Stimulated activated CD4-positive, alpha-beta T cell treated with anti-CD3 and anti-CD28 coated beads, Interleukin-1b, Interleukin-23, amount 100 ng/mL, for 1 hour (primary cell): Measurements from ENCODE around the gene NUP210L.
"Not testable (repeated sequence)": the region's sequence is repeated elsewhere in the genome, so short reads cannot be mapped to it uniquely, and the experiment has no call there.

Source experiments
- DNase-seq, 2 donors: peaks; one replicate each; pipeline ENCODE4 v3.0.0-alpha.2; 2020; ENCODE audit warnings: low read depth in 2 of 2

The NUP210L gene

DNA sequence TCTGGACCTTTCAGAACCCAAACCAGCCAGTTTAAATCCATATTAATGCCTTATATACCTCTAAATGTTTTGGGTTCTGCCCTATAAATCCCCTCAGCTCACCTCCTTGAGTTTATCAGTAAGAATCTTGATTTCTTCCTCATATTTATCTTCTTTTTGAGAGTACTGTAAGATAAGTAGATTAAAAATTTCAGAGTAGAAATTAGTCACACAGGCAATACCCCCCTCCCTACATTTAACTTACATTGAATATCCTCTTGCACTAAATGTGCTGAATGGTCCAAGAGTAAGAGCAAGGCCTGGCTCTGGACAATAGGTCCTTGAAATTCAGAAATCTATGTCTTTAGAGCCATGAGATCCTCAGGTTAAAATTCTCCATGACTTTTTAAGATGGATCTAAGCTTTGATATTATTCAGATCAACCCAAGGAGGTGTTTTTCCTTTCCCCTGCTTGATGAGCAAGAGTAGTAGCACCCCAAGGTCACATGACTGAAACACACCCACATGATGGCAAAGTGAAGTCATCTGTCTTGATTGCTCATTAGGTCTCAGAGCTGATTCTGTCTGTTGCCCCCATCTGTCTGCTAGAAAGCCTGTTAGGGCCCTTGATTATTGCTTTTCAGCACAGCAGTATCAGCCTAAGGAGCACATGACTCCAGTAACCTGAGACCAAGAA is 15.8 kb upstream of the NUP210L start:
- DNase-seq = peak in 1 of 2 donors; percentile 21

DNA sequence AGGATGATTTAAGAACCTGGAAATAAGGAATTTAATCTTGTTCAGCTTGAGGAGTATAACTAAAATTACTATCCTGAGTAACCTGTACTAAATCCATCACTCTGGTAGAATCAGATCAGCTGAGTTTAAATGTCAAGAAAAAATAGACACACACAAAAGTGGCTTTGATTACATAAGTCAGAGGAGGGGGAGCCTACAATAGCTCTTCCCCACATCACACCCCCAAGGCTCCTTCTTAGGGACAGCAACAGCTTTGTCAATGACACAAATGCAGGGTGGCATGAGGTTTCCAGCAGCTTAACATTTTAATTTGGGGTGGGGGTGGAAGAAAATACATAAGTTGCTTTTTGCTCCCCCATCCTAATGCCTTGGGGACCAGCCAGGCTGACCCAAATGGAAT is 12.6 kb upstream of the NUP210L start:
- DNase-seq = no peak

DNA sequence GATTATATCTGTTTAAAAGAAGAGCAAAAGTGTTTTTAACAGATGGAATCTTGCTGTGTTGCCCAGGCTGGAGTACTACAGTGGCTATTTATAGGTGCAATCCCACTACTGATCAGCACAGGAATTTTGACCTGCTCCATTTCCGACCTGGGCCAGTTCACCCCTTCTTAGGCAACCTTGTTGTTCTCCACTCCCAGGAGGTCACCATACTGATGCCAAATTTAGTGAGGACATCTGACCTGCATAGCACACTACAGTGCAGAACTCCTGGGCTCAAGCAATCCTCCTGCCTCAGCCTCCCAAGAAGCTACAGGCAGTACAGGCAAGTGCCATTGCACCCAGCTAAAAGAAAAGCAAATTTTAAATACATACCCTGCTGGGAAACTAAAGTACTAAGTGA is 11.3 kb upstream of the NUP210L start:
- DNase-seq = no peak

GRCh38 chr1:154159554-154159953 is 4.7 kb upstream of the NUP210L start:
- no peak for DNase-seq

DNA sequence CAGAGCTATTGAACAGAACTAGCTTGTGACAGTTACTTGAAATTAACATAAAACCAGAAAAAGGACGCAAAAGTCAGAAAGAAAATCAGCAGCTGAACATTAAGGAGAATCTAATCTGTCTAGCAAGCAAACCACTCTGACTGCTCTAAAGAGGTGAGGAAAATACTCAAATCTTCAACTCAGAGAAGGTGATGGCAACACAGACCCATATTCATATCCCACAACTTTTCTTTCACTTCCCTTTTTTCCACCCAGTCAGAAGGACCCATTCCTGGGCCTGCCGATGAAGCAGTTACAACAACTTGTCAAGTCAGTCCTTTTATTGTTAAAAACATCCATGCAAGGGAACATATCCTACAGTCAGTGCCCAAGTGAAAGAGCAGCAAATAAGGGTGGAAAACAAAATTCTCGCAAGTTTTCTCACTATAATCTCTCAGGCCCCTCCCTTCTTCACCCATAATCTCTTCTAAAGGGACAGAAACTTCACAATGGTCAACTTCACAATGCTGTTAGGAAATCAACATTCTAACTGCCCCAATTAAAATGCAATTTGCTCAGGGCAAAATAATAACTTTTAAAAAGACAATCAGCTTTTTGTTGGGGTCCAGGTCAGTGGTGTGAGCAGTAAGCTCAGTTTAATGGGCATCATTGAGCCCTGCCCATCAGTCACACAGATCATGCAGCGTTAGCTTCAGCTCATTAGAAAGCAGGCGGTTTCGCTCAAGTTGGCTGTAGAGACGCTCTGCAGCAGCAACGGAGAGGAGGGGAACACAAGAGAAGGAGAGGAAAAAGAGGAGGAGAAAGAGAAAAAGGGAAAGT is 3.6 kb upstream of the NUP210L start:
- DNase-seq = no peak

- DNase-seq = peak; percentile 27 to 53
Observed at GRCh38 chr1:154157520-154158306, 2.8 kb upstream of the NUP210L start.

DNA sequence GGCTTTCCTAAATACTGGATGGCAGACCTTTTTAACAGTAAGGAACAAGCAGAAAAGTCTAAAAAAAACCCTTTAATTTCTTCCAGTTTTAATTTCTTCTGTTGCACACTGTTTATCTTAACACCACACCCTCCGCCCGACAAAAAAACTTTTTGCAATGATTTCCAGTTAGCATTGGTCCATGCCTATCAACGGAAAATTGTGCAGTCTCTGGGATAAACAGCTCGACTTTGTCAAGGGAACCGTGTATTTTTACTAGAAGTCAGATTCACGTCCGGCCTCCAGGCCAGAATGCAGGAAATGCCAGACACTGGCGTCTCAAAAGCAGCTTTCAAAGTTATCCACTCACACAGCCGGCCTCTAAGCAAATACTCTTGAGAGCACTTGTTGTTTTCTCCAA is 378 bp upstream of the NUP210L start:
- DNase-seq = no peak

DNA sequence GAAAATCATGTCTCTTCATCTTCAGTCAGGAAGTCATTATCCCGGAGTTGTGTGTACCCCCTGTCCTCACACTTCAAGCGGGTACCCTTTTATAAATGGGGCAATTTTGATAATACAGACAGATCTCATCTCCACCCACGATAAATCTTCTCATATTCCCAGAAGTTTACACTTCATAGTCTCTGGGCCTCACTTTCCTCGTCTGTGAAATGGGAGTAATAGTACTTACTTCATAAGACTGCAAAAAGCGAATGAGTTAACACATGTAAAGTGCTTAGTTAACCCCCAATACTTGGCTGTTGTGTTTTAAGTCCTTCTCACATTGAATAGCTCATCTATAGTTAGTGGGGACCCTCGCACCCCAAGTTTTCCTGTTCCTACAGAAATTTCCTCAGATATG is 820 bp downstream of the NUP210L start:
- no peak for DNase-seq

DNA sequence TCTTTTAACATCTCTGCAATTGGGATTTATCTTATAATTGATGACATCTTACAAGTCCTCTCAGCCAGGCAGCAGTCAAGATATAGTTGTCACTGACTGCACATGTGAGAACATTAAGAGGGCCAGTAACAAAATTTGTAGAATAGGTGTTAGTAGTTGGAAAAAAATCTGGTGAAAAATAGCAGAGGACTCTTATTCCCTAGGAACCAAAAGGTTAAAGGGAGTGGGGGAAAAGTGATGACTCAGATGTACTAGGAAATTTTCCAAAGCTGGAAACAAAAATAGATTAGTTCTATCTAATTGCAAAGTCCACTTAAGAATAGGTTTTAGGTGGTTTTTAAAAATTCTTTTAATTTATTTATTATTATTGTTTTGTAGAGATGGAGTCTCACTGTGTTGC is 3.6 kb downstream of the NUP210L start:
- DNase-seq = no peak

- DNase-seq = no peak
Observed at GRCh38 chr1:154148807-154149206, 6.1 kb downstream of the NUP210L start.

- DNase-seq = not testable (repeated sequence)
Observed at GRCh38 chr1:154147505-154147904, 7.4 kb downstream of the NUP210L start.

GRCh38 chr1:154145986-154146385 is 8.9 kb downstream of the NUP210L start:
- no peak for DNase-seq

DNA sequence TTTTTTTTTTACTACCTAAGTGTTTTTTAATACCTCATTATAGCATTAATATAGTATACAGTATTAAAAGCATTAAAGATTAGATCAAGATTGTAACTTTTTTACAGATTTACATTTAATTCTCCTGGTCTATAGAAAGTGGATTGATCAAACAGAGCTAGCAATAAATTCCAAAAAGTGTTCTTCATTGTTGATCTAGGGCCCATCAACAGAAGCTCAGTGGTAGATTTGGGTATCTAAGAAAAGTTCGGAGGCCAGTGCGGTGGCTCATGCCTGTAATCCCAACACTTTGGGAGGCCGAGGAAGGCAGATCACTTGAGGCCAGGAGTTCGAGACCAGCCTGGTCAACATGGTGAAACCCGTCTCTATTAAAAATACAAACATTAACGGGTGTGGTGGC is 12.5 kb downstream of the NUP210L start:
- no peak for DNase-seq

- no peak for DNase-seq
Observed at GRCh38 chr1:154141240-154141639, 13.6 kb downstream of the NUP210L start.

- DNase-seq = no peak
Observed at GRCh38 chr1:154137888-154138287, 17.0 kb downstream of the NUP210L start.

- DNase-seq = no peak
Observed at GRCh38 chr1:154133256-154133655, 21.6 kb downstream of the NUP210L start.

- no peak for DNase-seq
Observed at GRCh38 chr1:154129391-154129970, 25.4 kb downstream of the NUP210L start.

- not testable (repeated sequence) for DNase-seq
Observed at GRCh38 chr1:154123205-154123604, 31.7 kb downstream of the NUP210L start.

GRCh38 chr1:154117642-154118041 is 37.2 kb downstream of the NUP210L start:
- no peak for DNase-seq

DNA sequence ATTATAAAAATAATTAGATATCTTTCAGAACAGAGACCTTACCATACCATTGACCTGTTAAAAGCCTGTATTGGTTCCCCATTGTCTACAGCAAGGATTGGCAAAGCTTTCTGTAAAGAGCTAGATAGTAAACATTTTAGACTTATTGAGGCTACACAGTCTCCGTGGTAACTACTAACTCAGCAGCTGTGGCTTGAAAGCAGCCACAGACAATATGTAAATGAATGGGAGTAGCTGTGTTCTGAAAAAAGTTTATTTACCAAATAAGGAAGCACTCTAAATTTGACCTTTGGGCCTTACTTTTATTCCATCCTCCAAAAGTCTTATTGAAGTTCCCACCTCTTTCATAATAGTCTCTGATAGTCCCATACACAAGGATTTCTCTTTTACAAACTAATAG is 39.7 kb downstream of the NUP210L start:
- DNase-seq = no peak

GRCh38 chr1:154104433-154105082 is 50.3 kb downstream of the NUP210L start:
- DNase-seq = no peak

DNA sequence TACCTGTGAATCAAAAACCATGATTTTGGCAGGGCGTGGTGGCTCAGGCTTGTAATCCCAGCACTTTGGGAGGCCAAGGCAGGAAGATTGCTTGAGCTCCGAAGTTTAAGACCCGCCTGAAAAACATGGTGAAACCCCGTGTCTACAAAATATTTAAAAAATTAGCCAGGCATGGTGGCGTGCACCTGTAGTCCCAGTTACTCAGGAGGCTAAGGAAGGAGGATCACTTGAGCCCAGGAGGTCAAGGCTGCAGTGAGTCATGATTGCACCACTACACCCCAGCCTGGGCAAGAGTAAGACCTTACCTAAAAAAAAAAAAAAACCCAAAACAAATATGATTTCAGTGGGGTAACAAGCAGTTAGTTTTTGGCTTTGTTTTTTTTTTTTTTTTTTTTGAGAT is 54.7 kb downstream of the NUP210L start:
- not testable (repeated sequence) for DNase-seq
